Cortex of kidney (tissue), 1 donor: ENCODE measurements around the gene PPP4R4.
"Not testable (repeated sequence)": the region's sequence is repeated elsewhere in the genome, so short reads cannot be mapped to it uniquely, and the experiment has no call there.

Experiments used
- DNase-seq: peaks from one replicate; lab custom pipeline; 2025; lab: John Stamatoyannopoulos, UW

Gene PPP4R4

GRCh38 chr14:94269156-94269555 is 95.0 kb downstream of the PPP4R4 start:
- no peak for DNase-seq

DNA sequence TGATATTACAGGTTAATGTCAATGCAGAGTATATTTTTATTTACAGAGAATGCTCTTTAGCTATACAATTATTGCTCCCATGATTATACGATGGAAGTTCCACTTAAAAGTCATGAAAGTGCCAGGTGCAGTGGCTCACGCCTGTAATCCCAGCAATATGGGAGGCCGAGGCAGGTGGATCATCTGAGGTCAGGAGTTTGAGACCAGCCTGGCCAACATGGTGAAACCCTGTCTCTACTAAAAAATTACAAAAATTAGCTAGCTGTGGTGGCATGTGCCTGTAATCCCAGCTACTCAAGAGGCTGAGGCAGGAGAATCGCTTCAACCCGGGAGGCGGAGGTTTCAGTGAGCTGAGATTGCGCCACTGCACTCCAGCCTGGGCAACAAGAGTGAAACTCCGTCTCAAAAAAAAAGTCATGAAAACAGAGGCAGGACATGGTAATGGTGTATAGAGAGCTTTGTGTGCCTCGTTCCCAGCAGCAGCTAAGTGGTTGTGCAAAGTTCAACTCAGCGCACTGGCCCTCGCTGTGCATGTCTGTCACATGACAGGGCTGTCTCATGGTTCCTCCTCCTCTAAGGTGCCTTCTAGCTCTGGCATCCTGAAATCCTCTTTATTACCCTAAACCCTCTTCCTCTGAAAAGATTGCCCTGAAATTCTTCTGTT is 102.9 kb downstream of the PPP4R4 start:
- DNase-seq: not testable (repeated sequence)

GRCh38 chr14:94278731-94279130 is 104.6 kb downstream of the PPP4R4 start:
- DNase-seq: no peak

DNA sequence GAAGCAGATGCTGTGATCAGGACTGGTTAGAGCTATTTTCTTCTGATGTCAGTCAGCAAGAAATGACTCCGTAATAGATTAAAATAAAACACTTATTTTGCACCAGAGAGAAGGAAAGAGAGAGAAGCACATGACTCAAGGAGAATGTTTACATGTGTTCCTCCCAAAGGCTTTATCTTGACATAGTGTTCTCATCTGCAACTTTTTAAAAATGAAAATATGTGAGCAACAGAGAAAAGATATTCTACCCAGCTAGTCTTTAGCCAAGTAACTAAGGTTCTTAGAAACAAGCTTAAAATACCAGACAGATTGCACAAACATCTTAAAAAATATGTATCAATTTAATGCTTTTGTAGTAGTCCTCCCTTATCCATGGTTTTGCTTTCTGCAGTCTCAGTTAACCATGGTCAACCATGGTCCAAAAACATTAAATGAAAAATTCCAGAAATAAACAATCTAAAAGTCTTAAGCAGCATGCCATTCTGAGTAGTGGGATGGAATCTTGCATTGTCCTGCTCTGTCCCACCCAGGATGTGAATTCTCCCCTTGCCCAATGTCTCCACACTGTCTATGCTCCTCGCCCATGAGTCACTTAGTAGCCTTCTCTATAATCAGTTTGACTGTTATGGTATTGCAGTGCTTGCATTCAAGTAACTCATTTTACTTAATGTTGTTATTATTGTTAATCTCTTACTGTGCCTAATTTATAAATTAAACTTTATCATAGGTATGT is 109.0 kb downstream of the PPP4R4 start:
- DNase-seq: no peak

DNA sequence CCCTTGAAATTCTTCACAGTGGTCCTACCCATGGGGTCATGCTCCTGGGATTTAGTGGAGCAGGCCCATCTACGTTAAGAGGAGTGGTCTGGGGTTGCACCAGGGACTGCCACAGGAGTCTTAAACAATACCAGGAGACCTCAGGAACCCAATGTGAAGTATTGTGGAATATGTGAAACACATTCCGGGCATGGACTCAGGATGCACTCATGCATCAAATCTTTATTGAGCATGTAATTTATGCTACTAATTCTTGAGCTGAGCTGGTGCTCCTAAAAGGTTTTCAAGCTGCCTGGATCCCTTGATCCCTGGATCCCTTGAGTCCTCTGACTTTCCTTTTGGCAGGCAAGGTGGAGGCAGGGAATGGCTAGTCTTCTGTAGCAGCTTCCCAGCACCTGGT is 110.1 kb downstream of the PPP4R4 start:
- no peak for DNase-seq

GRCh38 chr14:94285158-94285557 is 111.0 kb downstream of the PPP4R4 start:
- DNase-seq: no peak

GRCh38 chr14:94288610-94289465 is 114.7 kb downstream of the PPP4R4 start:
- DNase-seq: no peak

- DNase-seq: no peak
These were observed 116.1 kb downstream of the PPP4R4 start for GRCh38 chr14:94290197-94290596.

DNA sequence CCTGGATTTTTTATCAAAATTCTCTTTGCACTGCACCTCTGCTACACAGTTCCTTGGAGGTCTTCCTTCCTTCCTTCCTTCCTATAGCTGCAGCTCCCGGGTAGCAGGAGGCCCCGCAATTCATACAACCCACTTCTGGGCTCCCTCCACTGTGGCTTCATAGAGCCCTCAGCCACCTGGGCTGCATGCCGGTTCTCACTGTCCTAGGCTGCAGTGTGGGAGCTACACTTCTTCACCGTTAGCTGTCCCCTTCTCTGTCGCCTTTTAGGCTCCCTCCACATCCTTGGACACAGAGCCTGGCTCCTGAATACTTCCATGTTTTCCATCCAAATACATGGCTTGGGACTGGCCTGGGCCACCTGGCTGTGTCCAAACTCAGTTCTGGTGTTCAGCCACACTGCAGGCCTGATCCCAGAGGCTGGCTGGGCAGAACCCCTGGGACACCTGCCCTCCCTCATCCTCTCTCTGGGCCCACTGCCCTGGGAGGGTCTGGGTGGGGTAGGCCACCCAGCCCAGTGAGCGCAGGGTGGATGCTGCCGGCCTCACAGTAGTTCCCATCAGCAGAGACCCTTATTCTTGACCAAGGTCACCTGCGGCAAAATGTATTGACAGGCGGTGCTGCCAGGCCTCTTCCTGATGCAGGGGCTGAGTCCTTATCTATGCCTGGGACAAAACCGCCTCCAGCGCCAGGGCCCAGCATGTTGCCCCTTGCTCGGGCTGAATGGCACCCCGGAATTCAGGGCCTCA is 117.2 kb downstream of the PPP4R4 start:
- DNase-seq: no peak

DNA sequence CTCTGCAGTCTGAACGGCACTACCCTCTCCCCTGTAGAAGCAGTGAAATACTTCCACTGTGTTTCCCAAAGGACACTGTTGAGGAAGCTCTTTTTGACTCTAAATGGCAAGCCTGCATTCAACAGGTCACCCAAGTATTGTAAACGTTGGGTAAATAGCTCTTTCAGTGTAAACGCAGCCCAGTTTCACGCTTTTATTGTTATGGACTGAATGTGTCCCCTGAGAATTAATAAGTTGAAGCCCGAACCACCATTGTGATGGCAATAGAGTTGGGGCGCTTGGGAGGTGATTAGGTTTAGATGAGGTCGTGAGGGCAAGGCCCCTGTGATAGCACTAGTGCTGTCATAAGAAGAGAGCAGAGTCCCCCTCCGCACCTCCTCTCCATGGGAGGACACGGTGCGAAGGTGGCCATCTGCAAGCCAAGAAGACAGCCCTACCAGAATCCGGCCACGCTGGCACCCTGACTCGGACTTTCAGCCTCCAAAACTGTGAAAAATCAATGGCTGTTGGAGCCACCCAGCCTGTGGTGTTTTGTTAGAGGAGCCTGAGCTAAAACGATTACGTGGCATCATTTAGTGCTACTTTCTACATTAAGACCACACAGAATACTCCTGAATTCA is 117.9 kb downstream of the PPP4R4 start:
- no peak for DNase-seq

DNA sequence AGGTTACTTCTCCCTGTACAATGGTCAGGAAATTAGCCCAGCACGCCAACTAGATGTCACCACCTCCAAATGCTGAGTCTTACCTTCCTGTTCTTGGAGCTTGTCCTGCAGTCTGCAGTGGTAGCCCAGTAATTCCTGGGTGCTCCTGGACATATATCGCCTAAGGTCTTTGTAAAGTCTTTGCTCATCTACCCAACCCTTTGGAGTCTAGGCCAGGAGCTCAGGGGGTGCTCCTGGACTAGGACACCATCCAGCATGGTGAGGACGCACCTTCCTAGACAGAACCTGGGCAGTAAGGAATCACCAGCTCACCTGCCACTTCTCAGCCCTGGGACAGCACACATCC is 118.4 kb downstream of the PPP4R4 start:
- DNase-seq: no peak

DNA sequence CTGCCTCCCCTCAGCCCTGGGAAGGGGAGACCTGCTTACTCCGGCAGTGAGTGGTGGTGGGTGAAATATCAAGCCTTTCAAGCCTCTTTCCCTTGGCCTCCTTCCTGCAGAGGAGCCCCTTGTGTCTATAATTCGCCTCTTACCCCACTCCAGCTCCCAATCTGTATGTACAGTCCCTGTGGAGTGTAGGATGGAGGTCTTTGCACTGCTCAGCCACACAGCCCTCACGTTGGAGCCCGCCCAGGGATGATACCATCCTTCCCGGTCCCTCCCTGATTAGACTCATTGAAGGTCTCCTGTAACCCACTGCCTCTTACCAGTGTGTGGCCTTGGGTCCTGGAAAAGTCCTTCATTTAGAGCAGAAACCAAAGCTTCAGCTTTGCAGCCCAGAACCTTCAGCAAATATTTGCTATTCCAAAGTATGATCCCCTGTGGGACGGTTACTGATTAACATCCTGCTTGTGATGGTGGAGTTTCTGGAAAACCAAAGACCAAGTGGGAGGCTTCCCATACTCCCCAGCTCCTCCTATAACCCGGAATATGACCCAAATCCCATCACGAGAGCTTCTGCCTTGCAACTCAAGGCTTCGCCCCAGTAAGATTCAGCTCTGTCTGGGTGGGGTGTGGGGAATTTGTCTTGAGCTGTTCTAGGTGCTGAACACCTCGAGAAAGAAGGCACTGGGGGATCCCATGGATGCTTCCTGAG is 118.9 kb downstream of the PPP4R4 start, which contains the start of gene SERPINA10:
TSS of gene SERPINA10 (minus strand) at position 397 of the 706 bp plus-strand sequence. CDS start 2,675 bp downstream, outside the sequence.
- DNase-seq: no peak

GRCh38 chr14:94293578-94293924 is 119.4 kb downstream of the PPP4R4 start:
- DNase-seq: no peak

DNA sequence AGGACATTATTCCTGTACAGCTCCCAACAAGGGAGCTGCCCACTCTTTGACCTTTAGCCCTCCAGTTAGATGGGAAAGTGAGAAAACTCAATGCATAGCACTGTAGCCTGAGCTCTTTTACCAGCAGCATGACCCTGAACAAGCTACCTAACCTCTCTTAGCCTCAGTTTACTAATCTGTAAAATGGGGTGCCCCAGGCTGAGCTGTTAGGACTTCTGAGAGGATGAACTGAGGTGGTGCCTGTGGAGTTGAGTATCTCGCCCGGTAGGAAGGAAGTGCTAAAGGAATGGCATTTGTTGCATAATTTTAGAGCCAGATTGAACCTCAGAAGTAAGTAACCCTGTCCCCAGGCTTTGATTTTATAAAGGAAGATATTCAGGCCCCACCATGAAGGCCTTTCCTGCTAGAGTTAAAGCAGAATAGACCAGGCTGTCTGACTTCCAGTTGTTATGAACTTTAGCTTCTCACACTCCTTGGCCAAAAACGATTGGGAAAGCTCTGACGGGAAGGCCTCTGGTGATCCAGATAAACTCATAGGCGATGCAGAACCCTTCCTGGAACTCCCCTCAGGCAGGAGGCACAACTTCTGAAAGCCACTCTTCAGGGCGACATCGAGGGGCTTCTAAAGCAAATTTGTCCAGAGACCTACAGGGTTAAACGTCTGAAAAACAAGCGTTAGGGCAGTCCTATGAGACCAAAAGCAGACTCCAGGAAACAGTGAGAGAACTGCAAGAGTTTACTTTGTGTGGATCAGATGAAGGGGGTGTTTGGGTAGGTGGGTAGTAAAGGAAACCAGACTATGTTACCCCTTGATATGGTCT is 121.4 kb downstream of the PPP4R4 start:
- no peak for DNase-seq

GRCh38 chr14:94296181-94296545 is 122.0 kb downstream of the PPP4R4 start:
- DNase-seq: not testable (repeated sequence)

- no peak for DNase-seq
These were observed 124.0 kb downstream of the PPP4R4 start for GRCh38 chr14:94298130-94298529.

GRCh38 chr14:94303111-94303510 is 129.0 kb downstream of the PPP4R4 start:
- no peak for DNase-seq

GRCh38 chr14:94304243-94304642 is 130.1 kb downstream of the PPP4R4 start:
- no peak for DNase-seq

GRCh38 chr14:94305620-94306019 is 131.5 kb downstream of the PPP4R4 start:
- no peak for DNase-seq
